OCI-LY3 (cell line): ENCODE measurements around the gene COL4A5.

Experiments used
- EZH2phosphoT487 ChIP-seq: fragments of 200-600 bp; shearing (Covaris generic); IDR thresholded peaks from 2 replicates; pipeline ENCODE4 v1.6.1; 2018; ENCODE audit warnings: antibody characterized with exemption, mixed run types, low read depth
- TF ChIP-seq, protein P1 (sequence below): fragments of 200-600, 300-600 bp; sonication (generic); IDR thresholded peaks from 2 replicates; pipeline ENCODE4 v1.5.1; 2014; ENCODE audit warnings: antibody characterized with exemption, low read length, low read depth

DNA sequence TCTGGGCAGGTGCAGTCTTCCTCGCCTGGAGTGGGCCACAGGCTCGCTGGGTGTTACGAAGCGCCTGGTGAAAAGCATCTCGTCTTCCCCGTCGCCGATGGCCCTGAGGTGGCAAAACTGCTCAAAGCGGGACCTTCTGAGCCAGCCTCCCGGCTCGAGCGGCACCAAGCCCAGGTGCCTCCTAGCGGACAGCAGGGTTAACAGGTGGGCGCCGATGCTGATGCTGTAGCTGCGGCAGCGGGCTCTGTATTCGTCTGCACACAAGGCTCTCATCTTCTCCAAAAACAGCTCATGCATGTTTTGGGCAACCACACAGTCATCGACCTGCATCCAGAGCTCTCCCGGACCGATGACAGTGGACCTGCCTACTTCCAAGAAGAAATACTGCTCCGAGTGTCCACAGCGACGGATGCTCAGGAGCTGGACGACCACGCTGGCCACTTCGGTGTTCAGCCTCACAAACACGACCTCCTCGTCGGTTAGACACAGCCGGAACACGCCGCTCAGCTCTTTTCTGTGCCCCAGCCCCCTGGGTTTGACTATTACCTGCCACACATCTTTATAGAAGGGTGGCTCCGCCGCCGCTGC is 295.5 kb downstream of the COL4A5 start:
- TF ChIP-seq, protein P1, sequence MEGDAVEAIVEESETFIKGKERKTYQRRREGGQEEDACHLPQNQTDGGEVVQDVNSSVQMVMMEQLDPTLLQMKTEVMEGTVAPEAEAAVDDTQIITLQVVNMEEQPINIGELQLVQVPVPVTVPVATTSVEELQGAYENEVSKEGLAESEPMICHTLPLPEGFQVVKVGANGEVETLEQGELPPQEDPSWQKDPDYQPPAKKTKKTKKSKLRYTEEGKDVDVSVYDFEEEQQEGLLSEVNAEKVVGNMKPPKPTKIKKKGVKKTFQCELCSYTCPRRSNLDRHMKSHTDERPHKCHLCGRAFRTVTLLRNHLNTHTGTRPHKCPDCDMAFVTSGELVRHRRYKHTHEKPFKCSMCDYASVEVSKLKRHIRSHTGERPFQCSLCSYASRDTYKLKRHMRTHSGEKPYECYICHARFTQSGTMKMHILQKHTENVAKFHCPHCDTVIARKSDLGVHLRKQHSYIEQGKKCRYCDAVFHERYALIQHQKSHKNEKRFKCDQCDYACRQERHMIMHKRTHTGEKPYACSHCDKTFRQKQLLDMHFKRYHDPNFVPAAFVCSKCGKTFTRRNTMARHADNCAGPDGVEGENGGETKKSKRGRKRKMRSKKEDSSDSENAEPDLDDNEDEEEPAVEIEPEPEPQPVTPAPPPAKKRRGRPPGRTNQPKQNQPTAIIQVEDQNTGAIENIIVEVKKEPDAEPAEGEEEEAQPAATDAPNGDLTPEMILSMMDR, result no peak
- no peak for TF ChIP-seq EZH2phosphoT487
